Measurements from ENCODE around the gene SLC29A4. TPM values are rescaled to one million over a fixed set of nuclear protein-coding genes. Genes with fewer than 3 reads are reported as not detected.
"Not testable (repeated sequence)": the region's sequence is repeated elsewhere in the genome, so short reads cannot be mapped to it uniquely, and the experiment has no call there.

The SLC29A4 gene
- total RNA-seq, 1 donor from 2014 or later = 0.38 TPM

DNA sequence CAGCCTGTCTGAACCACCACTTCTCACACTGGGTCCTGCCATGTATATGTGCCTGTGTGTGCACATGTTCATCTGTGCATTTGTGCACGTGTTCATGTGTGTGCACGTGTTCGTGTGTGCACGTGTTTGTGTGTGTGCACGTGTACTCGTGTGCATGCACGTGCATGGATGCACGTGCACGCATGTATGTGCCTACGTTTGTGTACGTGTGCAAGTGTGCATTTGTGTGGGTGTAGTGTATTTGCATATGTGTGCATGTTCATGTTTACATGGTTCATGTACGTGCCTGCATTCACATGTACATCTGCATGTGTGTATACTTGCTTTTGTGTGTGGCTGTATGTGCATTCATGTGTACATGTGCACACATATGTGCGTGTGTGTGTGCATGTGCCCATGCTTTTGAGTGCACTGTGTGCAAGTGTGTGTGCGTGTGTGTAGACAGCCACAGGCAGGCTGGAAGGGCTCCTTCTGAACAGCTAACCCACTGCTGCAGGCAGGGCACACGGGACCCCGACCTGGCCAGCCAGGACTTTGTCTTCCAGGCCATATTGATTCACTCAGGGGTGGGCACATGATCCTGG, 28.2 kb downstream of the SLC29A4 start:
- H3K27ac Mint-ChIP-seq = no peak overlapping the region
- H3K9me3 Mint-ChIP-seq = no peaks in the 10 kb centered on the region
- H3K4me3 Mint-ChIP-seq = no peak overlapping the region
- intact Hi-C loops (cut with micrococcal nuclease) = no loop called here
- no peak for ATAC-seq (ENCODE audit: low read depth)
- ChIA-PET CTCF (no interaction called here), POLR2A (interaction anchor here (0.7 kb wide), 1 partner anchor 79 kb away, joined by 3 read pairs; no protein-coding TSS in a partner anchor)
- H3K27me3 Mint-ChIP-seq = no peaks in the 10 kb centered on the region
- DNase-seq = no peak
- no peaks in the 10 kb centered on the region for H3K4me1 Mint-ChIP-seq
- H3K36me3 Mint-ChIP-seq (ENCODE audit: low read depth) = peaks cover 49% of the 10 kb centered on the region
- TF ChIP-seq, protein P1, sequence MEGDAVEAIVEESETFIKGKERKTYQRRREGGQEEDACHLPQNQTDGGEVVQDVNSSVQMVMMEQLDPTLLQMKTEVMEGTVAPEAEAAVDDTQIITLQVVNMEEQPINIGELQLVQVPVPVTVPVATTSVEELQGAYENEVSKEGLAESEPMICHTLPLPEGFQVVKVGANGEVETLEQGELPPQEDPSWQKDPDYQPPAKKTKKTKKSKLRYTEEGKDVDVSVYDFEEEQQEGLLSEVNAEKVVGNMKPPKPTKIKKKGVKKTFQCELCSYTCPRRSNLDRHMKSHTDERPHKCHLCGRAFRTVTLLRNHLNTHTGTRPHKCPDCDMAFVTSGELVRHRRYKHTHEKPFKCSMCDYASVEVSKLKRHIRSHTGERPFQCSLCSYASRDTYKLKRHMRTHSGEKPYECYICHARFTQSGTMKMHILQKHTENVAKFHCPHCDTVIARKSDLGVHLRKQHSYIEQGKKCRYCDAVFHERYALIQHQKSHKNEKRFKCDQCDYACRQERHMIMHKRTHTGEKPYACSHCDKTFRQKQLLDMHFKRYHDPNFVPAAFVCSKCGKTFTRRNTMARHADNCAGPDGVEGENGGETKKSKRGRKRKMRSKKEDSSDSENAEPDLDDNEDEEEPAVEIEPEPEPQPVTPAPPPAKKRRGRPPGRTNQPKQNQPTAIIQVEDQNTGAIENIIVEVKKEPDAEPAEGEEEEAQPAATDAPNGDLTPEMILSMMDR (IDR thresholded peaks at IDR 0.05) = no peak

DNA sequence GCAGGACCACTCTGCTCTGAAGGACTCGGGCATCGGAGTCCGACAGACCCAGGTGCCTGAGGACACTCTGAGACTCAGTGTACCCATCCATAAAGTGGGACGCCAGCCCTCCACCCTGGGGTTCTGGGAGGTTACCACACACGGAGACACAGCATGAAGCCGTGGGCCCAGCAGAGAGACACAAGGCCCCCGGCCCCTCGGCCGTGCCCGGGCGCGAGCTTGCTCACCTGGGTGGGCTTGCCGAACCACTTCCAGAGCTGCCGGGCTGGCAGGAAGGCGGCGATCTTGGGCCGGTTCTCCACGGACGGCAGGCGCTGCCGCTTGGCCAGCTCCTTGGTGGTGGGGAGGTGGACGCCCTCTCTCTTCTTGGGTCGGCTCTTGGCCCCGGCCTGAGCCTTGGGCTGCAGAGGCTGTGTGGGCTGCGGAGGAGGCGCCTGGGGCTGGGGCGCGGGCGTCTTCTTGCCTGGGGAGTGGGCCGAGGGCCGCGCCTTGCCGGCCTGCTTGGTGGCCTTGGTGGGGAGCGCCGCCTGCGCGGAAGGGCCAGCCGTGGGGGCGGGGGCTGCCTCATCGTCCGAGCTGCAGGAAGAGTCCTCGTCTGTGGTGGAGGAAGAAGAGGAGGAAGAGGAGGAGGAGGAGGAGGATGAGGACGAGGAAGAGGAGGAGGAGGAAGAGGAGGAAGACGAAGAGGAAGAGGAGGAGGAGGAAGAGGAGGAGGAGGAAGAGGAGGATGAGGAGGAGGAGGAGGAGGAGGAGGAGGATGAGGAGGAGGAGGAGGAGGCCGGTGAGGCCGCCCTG, 29.7 kb downstream of the SLC29A4 start:
- CTCF ChIA-PET; H3K27me3 Mint-ChIP-seq; H3K27ac Mint-ChIP-seq; ATAC-seq (ENCODE audit: low read depth); H3K9me3 Mint-ChIP-seq; DNase-seq; H3K4me3 Mint-ChIP-seq; POLR2A ChIA-PET; H3K4me1 Mint-ChIP-seq; intact Hi-C loops (cut with micrococcal nuclease): not testable (repeated sequence)
- peaks cover 54% of the 10 kb centered on the region for H3K36me3 Mint-ChIP-seq (ENCODE audit: low read depth)

DNA sequence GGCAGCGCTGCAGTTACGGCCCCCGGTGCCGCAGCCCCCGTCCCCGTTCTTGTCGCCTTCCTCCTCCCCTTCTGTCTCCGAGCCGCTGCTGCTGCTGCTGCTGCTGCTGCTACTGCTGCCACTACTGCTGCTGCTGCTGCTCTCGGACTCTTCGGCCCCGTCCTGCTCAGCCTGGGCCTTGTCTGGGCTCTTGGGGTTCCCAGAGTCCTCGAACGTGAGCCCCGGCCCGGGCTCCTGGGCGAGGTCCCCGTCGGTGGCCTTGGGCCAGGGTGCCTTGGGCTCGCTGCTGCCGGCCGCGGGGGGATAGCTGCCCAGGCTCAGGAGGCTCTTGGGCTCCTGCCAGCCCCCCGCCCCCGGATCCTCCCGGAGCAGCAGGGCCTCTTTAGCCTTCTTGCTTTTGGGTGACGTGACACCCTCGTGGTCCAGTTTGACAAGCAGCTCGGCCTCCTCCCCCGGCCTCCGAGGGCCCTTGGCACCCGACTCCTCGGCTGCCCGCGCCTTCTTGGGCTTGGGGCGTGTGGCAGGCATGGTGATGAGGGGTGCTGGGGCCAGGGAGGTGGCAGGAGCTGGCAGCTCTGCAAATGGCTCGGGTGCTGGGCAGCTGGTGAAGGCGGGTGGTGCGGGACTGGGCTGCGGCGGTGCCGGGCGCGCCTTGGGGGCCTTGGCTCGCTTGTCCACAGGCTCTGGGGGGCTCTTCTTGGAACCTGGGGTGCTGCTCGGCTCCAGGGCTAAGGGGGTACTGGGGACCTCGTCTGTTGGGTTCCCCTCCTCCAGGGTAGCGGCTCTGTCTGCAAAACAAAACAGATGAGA, 30.5 kb downstream of the SLC29A4 start:
- H3K4me1 Mint-ChIP-seq; POLR2A ChIA-PET; H3K9me3 Mint-ChIP-seq; H3K4me3 Mint-ChIP-seq; H3K27ac Mint-ChIP-seq; ATAC-seq (ENCODE audit: low read depth); DNase-seq; H3K27me3 Mint-ChIP-seq; CTCF ChIA-PET; intact Hi-C loops (cut with micrococcal nuclease): not testable (repeated sequence)
- peaks cover 53% of the 10 kb centered on the region for H3K36me3 Mint-ChIP-seq (ENCODE audit: low read depth)

DNA sequence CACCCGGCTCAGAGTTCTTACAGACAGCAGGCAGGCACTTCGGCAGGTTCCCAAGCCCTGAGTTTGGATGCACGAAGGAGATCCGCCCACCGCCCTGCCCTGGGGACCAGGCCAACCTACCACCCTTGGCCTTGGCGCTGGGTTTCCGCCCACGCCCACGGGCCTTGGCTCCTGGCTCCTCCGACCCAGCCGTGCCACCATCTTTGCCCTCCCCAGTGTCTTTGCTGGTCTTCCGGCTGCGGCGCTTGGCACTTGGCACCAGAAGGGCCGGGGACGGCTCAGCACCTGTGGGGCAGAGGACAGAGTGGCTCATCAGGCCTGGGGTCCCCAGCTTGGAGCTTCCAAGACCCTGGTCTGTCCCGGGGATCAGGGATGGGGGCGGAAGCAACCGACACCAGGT, 32.1 kb downstream of the SLC29A4 start:
- no peak overlapping the region for H3K27ac Mint-ChIP-seq
- TF ChIP-seq, protein P1 (IDR thresholded peaks at IDR 0.05) = no peak
- peaks cover 63% of the 10 kb centered on the region for H3K36me3 Mint-ChIP-seq (ENCODE audit: low read depth)

DNA sequence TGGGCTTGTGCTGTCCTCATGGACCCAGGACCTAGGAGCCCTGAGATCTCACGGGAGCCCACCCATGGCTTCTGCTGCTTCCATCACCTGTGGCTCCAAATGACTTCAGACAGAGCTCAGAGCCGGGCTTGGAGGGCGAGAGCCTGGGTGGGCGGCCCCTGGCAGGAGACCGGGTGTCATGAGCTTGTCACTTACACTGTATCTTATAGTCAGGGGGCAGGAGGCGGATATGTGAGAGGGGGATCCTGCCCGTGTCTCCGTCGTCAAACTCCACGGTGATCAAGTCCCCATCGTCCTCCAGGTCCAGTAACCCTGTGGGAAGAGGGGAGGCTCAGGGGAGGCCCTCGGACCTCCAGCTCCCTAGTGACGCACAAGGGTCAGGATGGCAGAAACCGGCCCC, 33.0 kb downstream of the SLC29A4 start:
- H3K27ac Mint-ChIP-seq = no peak overlapping the region
- ChIA-PET POLR2A (no interaction called here), CTCF (no interaction called here)
- H3K9me3 Mint-ChIP-seq = peaks cover 15% of the 10 kb centered on the region
- no peak overlapping the region for H3K4me3 Mint-ChIP-seq
- TF ChIP-seq, protein P1 (IDR thresholded peaks at IDR 0.05) = no peak
- H3K27me3 Mint-ChIP-seq = no peaks in the 10 kb centered on the region
- no peaks in the 10 kb centered on the region for H3K4me1 Mint-ChIP-seq
- peaks cover 64% of the 10 kb centered on the region for H3K36me3 Mint-ChIP-seq (ENCODE audit: low read depth)
- intact Hi-C loops (cut with micrococcal nuclease) = no loop called here
- DNase-seq (no peak), ATAC-seq (ENCODE audit: low read depth) (no peak)

More for the DNA sequence above, 32.1 kb downstream of the SLC29A4 start:
- peaks cover 12% of the 10 kb centered on the region for H3K9me3 Mint-ChIP-seq
- ChIA-PET CTCF (no interaction called here), POLR2A (interaction anchor here (0.6 kb wide), 1 partner anchor 218 kb away, joined by 7 read pairs; no protein-coding TSS in a partner anchor)
- no peak for DNase-seq
- no peak overlapping the region for H3K4me3 Mint-ChIP-seq
- no peaks in the 10 kb centered on the region for H3K27me3 Mint-ChIP-seq
- intact Hi-C loops (cut with micrococcal nuclease) = no loop called here
- ATAC-seq (ENCODE audit: low read depth) = no peak
- no peaks in the 10 kb centered on the region for H3K4me1 Mint-ChIP-seq

DNA sequence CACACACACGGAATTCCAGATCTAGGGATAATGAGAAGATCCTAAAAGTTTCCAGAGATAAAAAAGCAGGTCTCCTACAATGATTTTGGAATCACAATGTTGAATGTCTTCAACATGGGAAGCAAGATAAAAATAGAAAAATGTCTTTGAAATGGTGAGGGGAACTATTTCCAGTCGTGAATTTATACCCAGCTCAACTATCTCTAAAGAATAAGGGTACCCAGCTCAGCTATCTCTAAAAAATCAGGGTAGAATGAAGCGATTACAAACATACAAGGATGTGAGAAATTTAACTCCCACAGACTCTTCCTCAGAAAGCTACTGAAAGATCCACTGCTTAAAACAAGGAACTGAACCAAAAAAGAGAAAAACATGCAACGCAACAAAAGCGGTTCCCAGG, 35.9 kb downstream of the SLC29A4 start:
- CTCF ChIA-PET; H3K27me3 Mint-ChIP-seq; ATAC-seq (ENCODE audit: low read depth); H3K27ac Mint-ChIP-seq; intact Hi-C loops (cut with micrococcal nuclease); DNase-seq; H3K4me1 Mint-ChIP-seq; POLR2A ChIA-PET; H3K4me3 Mint-ChIP-seq: not testable (repeated sequence)
- H3K9me3 Mint-ChIP-seq = peaks cover 15% of the 10 kb centered on the region
- peaks cover 68% of the 10 kb centered on the region for H3K36me3 Mint-ChIP-seq (ENCODE audit: low read depth)

All from activated B cell treated with CpG ODN at 0.5 μM for 24 hours (primary cell).